Dedifferentiated amniotic fluid mesenchymal stem cell (primary cell): ENCODE results near the gene TEX54.
"Not testable (repeated sequence)": the region's sequence is repeated elsewhere in the genome, so short reads cannot be mapped to it uniquely, and the experiment has no call there.

ENCODE experiments used
- DNase-seq: peaks from one replicate; pipeline ENCODE4 v3.0.0-alpha.2; 2016; ENCODE audit errors: extremely low spot score

Gene TEX54

DNA sequence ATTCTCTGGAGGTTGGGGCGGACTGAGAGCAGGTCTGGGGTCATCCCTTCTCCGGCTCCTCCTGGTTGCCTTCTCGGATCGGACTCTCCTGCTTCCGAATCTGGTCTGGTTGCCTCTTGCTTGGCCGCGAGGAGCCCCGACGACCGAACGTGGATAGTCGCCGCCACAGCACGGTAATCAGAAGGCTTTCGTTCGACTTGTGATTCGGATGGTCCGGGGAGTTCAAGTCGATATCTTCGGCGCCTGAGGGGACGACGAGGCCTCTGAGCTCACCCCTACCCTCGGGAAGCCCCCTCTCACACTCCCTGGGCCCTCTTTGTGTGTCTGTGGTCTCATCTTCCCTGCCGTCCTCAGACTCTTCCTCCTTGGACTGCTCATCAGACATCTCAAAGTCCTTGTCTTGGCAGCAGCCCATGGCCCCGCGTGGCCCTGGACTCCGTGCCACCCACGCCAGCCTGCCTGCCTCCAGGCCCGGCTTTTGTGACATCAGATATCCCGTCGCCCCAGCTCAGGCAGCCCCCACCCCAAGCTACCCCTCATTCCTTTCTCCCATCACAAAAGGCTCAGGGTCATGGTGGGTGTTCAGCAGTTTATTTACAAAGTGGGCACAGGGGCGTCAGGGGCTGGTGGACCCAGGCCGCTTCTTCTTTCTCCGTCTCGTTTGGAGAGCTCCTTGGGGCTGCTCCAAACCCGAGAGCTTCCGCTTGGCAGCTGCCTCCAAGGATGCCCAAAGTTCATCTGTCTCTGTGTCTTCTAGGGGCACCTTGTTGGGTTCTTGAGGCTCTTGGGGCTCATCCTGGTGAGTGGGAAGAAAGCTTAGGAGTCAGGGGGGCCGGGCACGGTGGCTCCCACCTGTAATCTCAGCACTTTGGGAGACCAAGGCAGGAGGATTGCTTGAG is at the start of gene TEX54:
TEX54 (minus strand) TSS at position 506 of the 899 bp plus-strand sequence.
- DNase-seq: no peak

- DNase-seq: no peak
These were observed 49.7 kb upstream of the TEX54 start for GRCh38 chr11:62882431-62882749.

GRCh38 chr11:62881579-62882430 is 49.2 kb upstream of the TEX54 start:
- peak; percentile 99 for DNase-seq

DNA sequence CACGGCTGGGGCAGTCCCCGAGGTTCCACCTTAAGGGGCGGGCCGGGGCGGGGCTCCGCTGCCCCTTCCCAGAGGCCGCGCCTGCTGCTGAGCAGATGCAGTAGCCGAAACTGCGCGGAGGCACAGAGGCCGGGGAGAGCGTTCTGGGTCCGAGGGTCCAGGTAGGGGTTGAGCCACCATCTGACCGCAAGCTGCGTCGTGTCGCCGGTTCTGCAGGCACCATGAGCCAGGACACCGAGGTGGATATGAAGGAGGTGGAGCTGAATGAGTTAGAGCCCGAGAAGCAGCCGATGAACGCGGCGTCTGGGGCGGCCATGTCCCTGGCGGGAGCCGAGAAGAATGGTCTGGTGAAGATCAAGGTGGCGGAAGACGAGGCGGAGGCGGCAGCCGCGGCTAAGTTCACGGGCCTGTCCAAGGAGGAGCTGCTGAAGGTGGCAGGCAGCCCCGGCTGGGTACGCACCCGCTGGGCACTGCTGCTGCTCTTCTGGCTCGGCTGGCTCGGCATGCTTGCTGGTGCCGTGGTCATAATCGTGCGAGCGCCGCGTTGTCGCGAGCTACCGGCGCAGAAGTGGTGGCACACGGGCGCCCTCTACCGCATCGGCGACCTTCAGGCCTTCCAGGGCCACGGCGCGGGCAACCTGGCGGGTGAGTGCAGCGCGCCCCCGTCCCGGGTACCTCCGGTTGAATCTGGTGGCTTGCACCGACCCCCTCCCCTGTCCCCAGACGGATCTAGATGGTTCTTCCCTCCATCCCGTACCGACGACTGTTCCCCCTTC is 48.4 kb upstream of the TEX54 start, which contains the start of gene SLC3A2:
SLC3A2 (plus strand) TSS at position 94 of the 776 bp plus-strand sequence; CDS start at position 222, 128 bp downstream.
- DNase-seq: peak; percentile 68

DNA sequence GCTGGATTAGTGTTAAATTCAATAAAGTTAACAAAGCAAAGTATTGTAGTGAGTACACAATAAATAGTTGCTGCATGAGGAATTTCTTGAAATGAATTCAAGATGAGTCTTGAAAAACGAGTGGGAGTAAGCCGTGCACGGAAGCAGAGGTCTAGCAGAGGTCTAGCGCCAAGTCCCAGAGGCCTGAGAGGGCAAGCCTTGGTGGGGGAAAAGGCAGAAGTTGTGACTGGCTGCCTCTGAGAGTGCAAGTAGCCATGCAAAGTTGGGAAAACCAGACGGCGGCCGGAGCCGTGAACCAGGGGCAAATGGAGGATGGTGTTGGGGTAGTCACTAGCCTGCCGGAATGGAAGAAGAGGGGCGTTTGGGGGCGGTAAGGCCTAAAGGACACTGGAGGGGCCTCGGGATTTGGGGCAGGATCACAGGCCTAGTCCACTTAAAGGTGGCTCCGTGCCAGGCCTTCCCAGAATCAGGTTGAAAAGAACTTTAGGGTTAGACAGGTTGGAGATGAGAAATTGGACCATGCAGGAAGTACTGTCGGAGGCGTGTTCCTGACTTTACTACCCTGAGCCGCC is 47.7 kb upstream of the TEX54 start:
- peak; percentile 67 for DNase-seq

DNA sequence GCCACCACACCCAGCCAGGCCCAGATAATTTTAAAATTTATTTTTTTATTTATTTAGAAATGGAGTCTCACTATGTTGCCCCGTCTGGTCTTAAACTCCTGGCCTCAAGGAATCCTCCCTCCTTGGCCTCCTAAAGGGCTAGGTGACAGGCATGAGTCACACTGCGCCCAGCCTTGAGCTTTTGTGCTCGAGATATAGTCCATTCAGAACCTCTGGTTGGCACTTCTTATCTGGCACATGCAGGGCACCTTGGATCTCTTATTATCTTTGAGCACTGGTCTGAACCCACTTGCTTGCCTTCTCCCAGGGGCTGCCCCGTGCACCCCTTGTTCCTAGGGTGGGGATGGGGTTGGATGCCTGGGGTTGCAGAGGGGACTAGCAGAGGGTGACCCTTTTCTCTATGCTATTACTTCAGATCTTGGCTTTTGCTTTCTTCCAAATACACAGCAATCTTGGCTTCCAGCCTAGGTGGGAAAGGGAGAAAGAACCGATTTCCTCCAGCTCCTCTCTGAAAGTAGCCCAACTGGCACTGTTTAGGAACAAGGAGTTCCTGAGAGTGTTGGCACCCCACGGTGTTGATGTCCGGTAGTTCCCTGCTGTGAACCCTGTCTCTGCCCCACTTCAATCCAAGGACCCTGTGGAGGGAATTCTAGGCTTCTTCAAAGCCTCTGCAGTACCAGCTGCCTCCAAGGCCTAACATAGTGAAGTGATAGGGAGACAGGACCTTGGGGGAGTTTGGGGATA is 46.8 kb upstream of the TEX54 start:
- no peak for DNase-seq

DNA sequence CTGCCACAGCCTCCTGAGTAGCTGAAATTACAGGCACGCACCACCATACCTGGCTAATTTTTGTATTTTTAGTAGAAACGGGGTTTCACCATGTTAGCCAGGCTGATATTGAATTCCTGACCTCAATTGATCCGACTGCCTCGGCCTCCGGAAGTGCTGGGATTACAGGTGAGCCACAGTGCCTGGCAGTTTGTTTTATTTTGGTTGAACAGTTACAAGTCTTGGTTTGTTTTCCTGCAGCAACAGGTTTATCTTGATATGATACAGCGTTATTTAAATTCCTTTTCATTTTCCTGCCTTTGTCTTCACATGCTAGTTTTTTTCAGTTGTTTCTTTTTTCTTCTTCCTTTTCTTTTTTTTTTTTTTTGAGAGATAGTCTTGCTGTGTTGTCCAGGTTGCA is 44.1 kb upstream of the TEX54 start:
- DNase-seq: no peak

DNA sequence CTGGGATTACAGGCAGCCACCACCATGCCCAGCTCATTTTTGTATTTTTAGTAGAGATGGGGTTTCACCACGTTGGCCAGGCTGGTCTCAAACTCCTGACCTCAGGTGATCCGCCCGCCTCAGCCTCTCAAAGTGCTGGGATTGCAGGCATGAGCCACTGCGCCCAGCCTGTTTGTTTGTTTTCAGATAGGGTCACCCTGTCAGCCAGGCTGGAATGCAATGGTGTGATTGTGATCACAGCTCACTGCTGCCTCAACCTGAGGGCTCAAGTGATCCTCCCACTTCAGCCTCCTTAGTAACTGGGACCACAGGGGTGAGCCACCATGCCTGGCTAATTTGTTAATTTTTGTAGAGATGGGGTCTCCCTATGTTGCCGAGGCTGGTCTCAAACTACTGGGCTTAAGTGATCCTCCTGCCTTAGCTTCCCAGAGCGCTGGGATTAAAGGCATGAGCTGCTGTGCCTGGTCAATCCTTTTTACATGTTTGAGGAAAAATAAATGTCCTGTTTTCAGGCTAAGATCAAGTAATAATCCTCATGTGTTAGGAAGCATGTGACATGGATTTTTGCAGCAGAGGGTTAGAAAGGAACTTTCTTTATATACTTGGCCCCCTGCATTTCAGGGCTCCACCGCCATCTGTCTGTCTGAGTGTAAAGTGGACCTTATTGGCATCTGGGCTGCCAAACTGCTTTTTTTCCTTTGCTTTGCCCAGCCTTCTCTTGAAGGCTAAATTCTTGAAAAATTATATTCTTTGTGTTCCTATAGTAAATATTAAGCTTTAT is 43.2 kb upstream of the TEX54 start:
- DNase-seq: no peak

- DNase-seq: no peak
These were observed 42.2 kb upstream of the TEX54 start for GRCh38 chr11:62874851-62875250.

DNA sequence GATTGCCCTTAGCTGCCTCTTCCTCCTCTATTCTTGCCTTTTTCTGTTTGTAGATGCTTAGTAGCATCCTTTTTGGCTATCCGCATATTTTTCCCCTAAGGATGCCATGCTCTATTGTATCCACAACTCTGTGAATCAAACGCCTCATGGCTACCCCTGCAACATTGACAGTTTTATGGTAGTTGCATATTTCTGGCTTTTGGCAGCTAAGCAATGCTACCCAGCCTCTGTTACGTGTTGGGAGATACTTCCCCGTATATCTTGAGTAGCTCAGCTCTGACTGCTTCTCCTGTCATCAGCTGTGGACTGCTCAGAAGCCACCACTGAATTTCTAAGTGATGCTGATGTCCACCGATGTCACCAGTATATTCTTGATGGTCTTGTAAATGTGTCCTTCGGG is 33.0 kb upstream of the TEX54 start:
- no peak for DNase-seq

- no peak for DNase-seq
These were observed 31.2 kb upstream of the TEX54 start for GRCh38 chr11:62863687-62864335.

DNA sequence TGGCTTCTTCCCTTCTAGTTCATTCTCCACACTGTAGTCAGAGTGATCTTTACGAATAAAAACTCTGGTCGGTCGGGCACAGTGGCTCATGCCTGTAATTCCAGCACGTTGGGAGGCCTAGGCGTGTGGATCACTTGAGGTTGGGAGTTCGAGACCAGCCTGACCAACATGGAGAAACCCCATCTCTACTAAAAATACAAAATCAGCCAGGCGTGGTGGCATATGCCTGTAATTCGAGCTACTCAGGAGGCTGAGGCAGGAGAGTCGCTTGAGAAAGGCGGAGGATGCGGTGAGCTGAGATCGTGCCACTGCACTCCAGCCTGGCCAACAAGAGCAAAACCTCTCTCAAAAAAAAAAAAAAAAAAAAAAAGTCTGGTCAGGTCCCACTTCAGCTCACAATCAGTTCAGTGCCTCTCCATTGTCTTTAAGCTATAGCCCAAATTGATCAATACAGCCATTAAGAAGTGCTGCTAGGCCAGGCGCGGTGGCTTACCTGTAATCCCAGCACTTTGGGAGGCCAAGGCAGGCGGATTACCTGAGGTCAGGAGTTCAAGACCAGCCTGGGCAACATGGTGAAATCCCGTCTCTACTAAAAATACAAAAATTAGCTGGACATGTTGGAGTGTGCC is 29.0 kb upstream of the TEX54 start:
- DNase-seq: not testable (repeated sequence)

DNA sequence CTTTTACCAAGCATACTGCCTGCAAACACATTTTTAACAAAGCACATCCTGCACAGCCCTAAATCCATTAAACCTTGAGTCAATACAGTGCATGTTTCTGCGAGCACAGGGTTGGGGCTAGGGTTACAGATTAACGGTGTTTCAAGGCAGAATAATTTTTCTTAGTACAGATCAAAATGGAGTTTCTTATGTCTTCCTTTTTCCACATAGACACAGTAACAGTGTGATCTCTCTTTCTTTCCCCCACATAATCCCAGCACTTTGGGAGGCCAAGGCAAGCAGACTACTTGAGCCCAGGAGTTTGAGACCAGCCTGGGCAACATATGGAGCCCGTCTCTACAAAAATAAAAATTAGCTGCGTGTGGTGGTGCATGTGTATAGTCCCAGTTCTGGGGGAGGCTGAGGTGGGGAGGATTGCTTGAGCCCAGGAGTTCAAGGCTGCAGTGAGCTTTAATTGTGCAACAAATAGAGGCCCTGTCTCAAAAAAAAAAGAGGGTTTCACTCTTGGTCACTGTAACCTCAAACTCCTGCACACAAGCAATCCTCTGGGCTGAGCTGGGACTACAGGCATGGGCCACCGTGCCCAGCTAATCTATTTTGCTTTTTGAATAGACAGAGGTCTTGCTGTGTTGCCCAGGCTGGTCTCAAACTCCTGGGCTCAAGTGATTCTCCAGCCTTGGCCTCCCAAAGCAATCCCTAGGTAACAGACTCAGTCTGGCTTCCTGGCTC is 28.4 kb upstream of the TEX54 start:
- DNase-seq: no peak

DNA sequence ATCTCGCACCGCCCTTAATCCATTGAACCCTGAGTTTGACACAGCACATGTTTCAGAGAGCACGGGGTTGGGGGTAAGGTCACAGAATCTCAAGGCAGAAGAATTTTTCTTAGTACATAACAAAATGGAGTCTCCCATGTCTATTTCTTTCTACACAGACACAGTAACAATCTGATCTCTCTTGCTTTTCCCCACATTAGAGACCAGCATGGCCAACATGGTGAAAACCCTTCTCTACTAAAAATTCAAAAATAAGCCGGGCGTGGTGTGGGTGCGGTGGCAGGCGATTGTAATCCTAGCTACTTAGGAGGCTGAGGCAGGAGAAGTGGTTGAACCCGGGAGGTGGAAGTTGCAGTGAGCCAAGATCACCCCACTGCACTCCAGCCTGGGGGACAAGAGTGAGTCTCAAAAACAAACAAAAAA is 26.7 kb upstream of the TEX54 start:
- not testable (repeated sequence) for DNase-seq

DNA sequence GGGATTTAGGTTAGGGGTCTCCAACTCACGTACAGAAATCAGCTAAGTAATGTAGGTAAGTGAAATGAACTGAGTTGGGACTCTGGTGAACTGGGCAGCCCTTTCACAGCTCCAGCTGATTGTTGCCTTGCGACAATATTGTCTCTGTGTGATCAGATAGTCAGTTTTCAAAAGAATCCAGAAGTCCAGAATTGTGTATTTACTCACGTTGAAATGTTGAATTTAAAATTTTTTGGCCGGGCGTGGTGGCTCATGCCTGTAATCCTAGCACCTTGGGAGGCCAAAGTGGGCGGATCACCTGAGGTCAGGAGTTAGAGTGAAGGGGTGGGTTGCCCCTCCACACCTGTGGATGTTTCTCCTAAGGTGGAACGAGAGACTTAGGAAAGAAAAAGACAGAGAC is 25.6 kb upstream of the TEX54 start:
- no peak for DNase-seq

DNA sequence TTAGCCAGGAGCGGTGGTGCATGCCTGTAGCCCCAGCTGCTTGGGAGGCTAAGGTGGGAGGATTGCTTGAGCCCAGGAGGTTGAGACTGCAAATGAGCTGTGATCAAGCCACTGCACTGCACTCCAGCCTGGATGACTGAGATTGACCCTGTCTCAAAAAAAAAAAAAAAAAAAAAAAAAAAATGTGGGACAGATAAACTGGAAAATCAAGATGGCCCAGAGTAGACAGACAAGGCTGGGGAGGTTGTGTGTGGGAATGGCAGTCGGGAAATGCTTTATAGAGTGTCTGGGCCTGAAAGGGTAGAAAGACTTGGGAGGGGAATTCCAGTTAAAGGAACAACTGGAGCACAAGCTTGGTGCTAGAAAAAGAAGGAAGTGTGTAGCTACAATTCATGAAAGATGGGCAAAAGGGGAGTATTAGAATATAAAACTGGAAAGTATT is 24.9 kb upstream of the TEX54 start:
- no peak for DNase-seq

GRCh38 chr11:62856333-62856895 is 23.8 kb upstream of the TEX54 start:
- no peak for DNase-seq
